HEK293T (cell line): ENCODE results near the gene EGFR.

Experiments
- BHLHE40 ChIP-seq: fragments of 450-650 bp; IDR thresholded peaks from 2 replicates; pipeline ENCODE4 v1.6.1; 2016; ENCODE audit warnings: mild to moderate bottlenecking, moderate library complexity, borderline replicate concordance
- ELF4 ChIP-seq: fragments of 450-650 bp; IDR thresholded peaks from 2 replicates; pipeline ENCODE4 v1.6.1; 2017; ENCODE audit warnings: antibody characterized with exemption
- FOXA1 ChIP-seq: fragments of 450-650 bp; IDR thresholded peaks from 2 replicates; pipeline ENCODE4 v1.6.1; 2016; ENCODE audit warnings: mild to moderate bottlenecking
- FOXK2 ChIP-seq: fragments of 450-650 bp; IDR thresholded peaks from 2 replicates; pipeline ENCODE4 v1.6.1; 2016; ENCODE audit warnings: mild to moderate bottlenecking
- FOXM1 ChIP-seq: fragments of 450-650 bp; IDR thresholded peaks from 2 replicates; pipeline ENCODE4 v1.6.1; 2017; ENCODE audit warnings: mild to moderate bottlenecking, borderline replicate concordance
- HDGF ChIP-seq: fragments of 450-650 bp; IDR thresholded peaks from 2 replicates; pipeline ENCODE4 v1.6.1; 2017; ENCODE audit warnings: antibody characterized with exemption, borderline replicate concordance
- SP1 ChIP-seq: fragments of 450-650 bp; IDR thresholded peaks from 2 replicates; pipeline ENCODE4 v1.6.1; 2017
- SUZ12 ChIP-seq: fragments of 450-650 bp; IDR thresholded peaks from 2 replicates; pipeline ENCODE4 v1.6.1; 2016; ENCODE audit warnings: mild to moderate bottlenecking
- TARDBP ChIP-seq: fragments of 450-650 bp; IDR thresholded peaks from 2 replicates; pipeline ENCODE4 v1.6.1; 2016
- TF ChIP-seq, protein P1 (sequence below): fragments of 450-650 bp; IDR thresholded peaks from 2 replicates; pipeline ENCODE4 v1.6.1; 2016

- TF ChIP-seq HDGF (no peak), SP1 (no peak), FOXM1 (no peak), TARDBP (no peak), BHLHE40 (no peak), FOXK2 (no peak), FOXA1 (no peak), SUZ12 (no peak), ELF4 (no peak)
- TF ChIP-seq, protein P1, sequence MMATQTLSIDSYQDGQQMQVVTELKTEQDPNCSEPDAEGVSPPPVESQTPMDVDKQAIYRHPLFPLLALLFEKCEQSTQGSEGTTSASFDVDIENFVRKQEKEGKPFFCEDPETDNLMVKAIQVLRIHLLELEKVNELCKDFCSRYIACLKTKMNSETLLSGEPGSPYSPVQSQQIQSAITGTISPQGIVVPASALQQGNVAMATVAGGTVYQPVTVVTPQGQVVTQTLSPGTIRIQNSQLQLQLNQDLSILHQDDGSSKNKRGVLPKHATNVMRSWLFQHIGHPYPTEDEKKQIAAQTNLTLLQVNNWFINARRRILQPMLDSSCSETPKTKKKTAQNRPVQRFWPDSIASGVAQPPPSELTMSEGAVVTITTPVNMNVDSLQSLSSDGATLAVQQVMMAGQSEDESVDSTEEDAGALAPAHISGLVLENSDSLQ, result no peak
Observed at GRCh38 chr7:55100544-55101327, 81.9 kb downstream of the EGFR start.
